SU-DHL-6 (cell line): Measurements from ENCODE around the gene OLIG2.

Source experiments
- H2AFZ ChIP-seq: fragments of 200-600 bp; sonication (generic); 2 replicates; pipeline ENCODE4 v1.6.1; 2014; ENCODE audit warnings: low read depth, mild to moderate bottlenecking, moderate library complexity, mixed read lengths, antibody characterized with exemption, low read length; ENCODE audit not compliant: severe bottlenecking
- H3F3A ChIP-seq: fragments of 200-600 bp; shearing (Covaris generic); 2 replicates; pipeline ENCODE4 v1.6.0; 2016; ENCODE audit warnings: antibody characterized with exemption, mild to moderate bottlenecking; ENCODE audit not compliant: insufficient read depth
- H3K27ac ChIP-seq: fragments of 200-600 bp; sonication (generic); 2 replicates; pipeline ENCODE4 v1.5.1; 2016; ENCODE audit warnings: low read depth, mild to moderate bottlenecking, low read length, moderate library complexity, mixed read lengths
- H3K27me3 ChIP-seq: fragments of 200-600 bp; sonication (generic), shearing (Covaris generic); 2 replicates; pipeline ENCODE4 v1.6.0; 2014; ENCODE audit warnings: mild to moderate bottlenecking, low read length
- H3K36me3 ChIP-seq: fragments of 200-600 bp; sonication (generic); 2 replicates; pipeline ENCODE4 v1.6.1; 2014; ENCODE audit warnings: mild to moderate bottlenecking, low read length, mixed read lengths
- H3K4me2 ChIP-seq: fragments of 300-600, 200-600 bp; shearing (Covaris generic), sonication (generic); 2 replicates; pipeline ENCODE4 v1.6.0; 2014; ENCODE audit warnings: low read length, low read depth, mild to moderate bottlenecking; ENCODE audit not compliant: poor library complexity, severe bottlenecking
- H3K4me3 ChIP-seq: fragments of 200-600 bp; sonication (generic); 2 replicates; pipeline ENCODE4 v1.5.1; 2014; ENCODE audit warnings: antibody characterized with exemption, low read length, mild to moderate bottlenecking, mixed read lengths; ENCODE audit not compliant: insufficient read depth, poor library complexity, severe bottlenecking
- H3K79me2 ChIP-seq: fragments of 200-600 bp; sonication (generic); 2 replicates; pipeline ENCODE4 v1.6.1; 2014; ENCODE audit warnings: mild to moderate bottlenecking, low read length, moderate library complexity; ENCODE audit not compliant: insufficient read depth
- H3K9ac ChIP-seq: fragments of 200-600 bp; sonication (generic); 2 replicates; pipeline ENCODE4 v1.7.0; 2014; ENCODE audit warnings: mild to moderate bottlenecking, low read length
- H3K9me2 ChIP-seq: fragments of 200-600 bp; sonication (generic); replicated peaks from 2 replicates; pipeline ENCODE4 v1.6.1; 2014; ENCODE audit warnings: low read length; ENCODE audit not compliant: insufficient read depth
- H3K9me3 ChIP-seq: fragments of 200-600 bp; sonication (generic); 2 replicates; pipeline ENCODE4 v1.6.1; 2014; ENCODE audit warnings: low read length, mixed read lengths; ENCODE audit not compliant: insufficient read depth
- H4K20me1 ChIP-seq: fragments of 200-600 bp; sonication (generic); 2 replicates; pipeline ENCODE4 v1.6.1; 2014; ENCODE audit warnings: low read depth, mild to moderate bottlenecking, antibody characterized with exemption, low read length, moderate library complexity, mixed read lengths
- CTCF ChIP-seq: fragments of 200-600 bp; sonication (generic); IDR thresholded peaks from one replicate; pipeline ENCODE4 v1.5.1; 2017; ENCODE audit warnings: antibody characterized with exemption, mild to moderate bottlenecking, low read length, moderate library complexity; ENCODE audit not compliant: insufficient read depth, poor library complexity, severe bottlenecking
- EZH2phosphoT487 ChIP-seq: fragments of 200-600 bp; sonication (generic), shearing (Covaris generic); conservative IDR thresholded peaks from 2 replicates; pipeline ENCODE4 v1.6.1; 2018; ENCODE audit warnings: mild to moderate bottlenecking, antibody characterized with exemption, low read length, moderate library complexity, mixed read lengths

Gene OLIG2

GRCh38 chr21:33040215-33040614 lies 14.5 kb downstream of the OLIG2 start:
- TF ChIP-seq CTCF (no peak), EZH2phosphoT487 (no peak)
- no peaks in the 10 kb centered on the region for H3K9me2 ChIP-seq

DNA sequence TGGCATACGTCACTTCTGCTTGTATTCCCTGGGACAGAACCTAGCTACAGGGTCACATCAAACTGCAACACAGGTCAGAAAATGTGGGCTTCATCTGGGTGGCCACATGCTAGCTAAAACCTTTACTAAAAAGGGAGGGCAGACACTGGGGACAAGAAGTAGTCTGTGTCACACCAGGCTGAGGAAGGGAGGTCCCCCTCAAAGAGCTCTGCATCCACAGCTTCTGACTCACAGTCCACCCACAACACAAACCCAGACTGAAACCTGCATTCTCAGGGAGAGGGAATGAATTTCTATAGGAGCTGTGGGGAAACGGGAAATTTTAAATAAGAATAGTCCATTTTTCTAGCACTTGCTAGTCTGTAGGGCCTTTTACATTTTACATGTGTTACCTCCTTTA lies 16.2 kb downstream of the OLIG2 start:
- H3K9me3 ChIP-seq: no peaks in the 10 kb centered on the region
- no peaks in the 10 kb centered on the region for H3K79me2 ChIP-seq
- H4K20me1 ChIP-seq: no peaks in the 10 kb centered on the region
- H2AFZ ChIP-seq: no peak overlapping the region
- H3K27ac ChIP-seq: no peak overlapping the region
- H3F3A ChIP-seq: no peaks in the 10 kb centered on the region
- H3K36me3 ChIP-seq: no peaks in the 10 kb centered on the region
- H3K4me2 ChIP-seq: no peak overlapping the region
- H3K27me3 ChIP-seq: no peaks in the 10 kb centered on the region
- H3K9me2 ChIP-seq: no peaks in the 10 kb centered on the region
- TF ChIP-seq EZH2phosphoT487 (no peak), CTCF (no peak)
- no peak overlapping the region for H3K9ac ChIP-seq
- no peak overlapping the region for H3K4me3 ChIP-seq

More at GRCh38 chr21:33040215-33040614, 14.5 kb downstream of the OLIG2 start:
- Histone ChIP-seq H3F3A (no peaks in the 10 kb centered on the region), H3K27me3 (no peaks in the 10 kb centered on the region), H3K36me3 (no peaks in the 10 kb centered on the region), H2AFZ (no peak overlapping the region), H3K9me3 (no peaks in the 10 kb centered on the region), H4K20me1 (no peaks in the 10 kb centered on the region), H3K27ac (no peak overlapping the region), H3K79me2 (no peaks in the 10 kb centered on the region), H3K9ac (no peak overlapping the region), H3K4me2 (no peak overlapping the region), H3K4me3 (no peak overlapping the region)

DNA sequence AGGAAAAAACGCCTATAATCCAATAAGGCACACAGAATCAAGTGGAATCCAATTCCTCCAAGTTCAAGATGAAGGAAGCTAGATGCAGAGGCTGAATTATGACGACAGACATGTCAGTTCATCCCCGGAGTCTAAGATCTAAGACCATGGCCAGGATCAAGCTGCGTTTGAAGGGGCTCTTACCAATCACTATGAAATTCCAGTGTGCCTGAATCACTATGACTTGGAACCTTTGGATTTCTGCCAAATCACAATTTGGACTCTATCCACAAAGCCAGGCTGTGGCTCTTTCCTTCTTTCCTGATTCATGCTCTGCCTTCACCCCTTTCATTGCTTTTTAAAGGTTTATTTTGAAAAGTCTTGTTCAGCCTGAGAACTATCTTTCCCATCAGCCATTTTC lies 17.1 kb downstream of the OLIG2 start:
- TF ChIP-seq CTCF (no peak), EZH2phosphoT487 (no peak)
- no peaks in the 10 kb centered on the region for H3K9me2 ChIP-seq
- H3K4me2 ChIP-seq: no peak overlapping the region
- no peak overlapping the region for H3K9ac ChIP-seq
- H3K9me3 ChIP-seq: no peaks in the 10 kb centered on the region
- no peak overlapping the region for H2AFZ ChIP-seq
- no peaks in the 10 kb centered on the region for H4K20me1 ChIP-seq
- H3K79me2 ChIP-seq: no peaks in the 10 kb centered on the region
- no peaks in the 10 kb centered on the region for H3K27me3 ChIP-seq
- H3K36me3 ChIP-seq: no peaks in the 10 kb centered on the region
- no peak overlapping the region for H3K4me3 ChIP-seq
- no peaks in the 10 kb centered on the region for H3F3A ChIP-seq
- H3K27ac ChIP-seq: no peak overlapping the region
